Retinal pigment epithelial cell (primary cell): Measurements from ENCODE around the gene CCDC180.

Experiments used
- DNase-seq: peaks from one replicate; pipeline ENCODE4 v3.0.0-alpha.2; 2010; ENCODE audit warnings: low read depth
- H3K4me3 ChIP-seq: 2 replicates; pipeline ENCODE4 v1.5.1; 2011; ENCODE audit warnings: mild to moderate bottlenecking, low read length, control low read depth, moderate library complexity
- TF ChIP-seq, protein P1 (sequence below): conservative IDR thresholded peaks from 2 replicates; pipeline ENCODE4 v1.5.1; 2011; ENCODE audit warnings: low read depth, low read length, control low read depth, inconsistent platforms

Gene CCDC180

DNA sequence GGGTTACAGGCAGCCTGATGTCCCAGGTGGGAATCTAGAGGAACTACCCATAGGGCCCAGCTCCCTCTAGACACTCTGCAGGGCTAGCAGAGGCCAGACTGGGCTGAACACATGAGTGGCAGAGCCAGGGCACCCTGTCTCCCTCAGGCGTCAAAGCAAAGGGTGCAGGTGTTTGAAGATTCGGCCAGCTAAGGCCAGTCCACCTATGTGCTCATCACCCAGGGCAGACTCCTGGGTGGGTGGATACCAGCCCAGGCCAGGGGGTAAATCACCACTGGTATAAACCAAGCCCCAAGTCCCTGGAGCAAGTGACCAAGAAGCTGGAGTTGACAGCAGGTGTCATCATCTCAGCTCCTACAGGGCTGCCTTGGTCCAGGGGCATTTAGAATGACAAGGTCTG lies 3.4 kb downstream of the CCDC180 start:
- TF ChIP-seq, protein P1, sequence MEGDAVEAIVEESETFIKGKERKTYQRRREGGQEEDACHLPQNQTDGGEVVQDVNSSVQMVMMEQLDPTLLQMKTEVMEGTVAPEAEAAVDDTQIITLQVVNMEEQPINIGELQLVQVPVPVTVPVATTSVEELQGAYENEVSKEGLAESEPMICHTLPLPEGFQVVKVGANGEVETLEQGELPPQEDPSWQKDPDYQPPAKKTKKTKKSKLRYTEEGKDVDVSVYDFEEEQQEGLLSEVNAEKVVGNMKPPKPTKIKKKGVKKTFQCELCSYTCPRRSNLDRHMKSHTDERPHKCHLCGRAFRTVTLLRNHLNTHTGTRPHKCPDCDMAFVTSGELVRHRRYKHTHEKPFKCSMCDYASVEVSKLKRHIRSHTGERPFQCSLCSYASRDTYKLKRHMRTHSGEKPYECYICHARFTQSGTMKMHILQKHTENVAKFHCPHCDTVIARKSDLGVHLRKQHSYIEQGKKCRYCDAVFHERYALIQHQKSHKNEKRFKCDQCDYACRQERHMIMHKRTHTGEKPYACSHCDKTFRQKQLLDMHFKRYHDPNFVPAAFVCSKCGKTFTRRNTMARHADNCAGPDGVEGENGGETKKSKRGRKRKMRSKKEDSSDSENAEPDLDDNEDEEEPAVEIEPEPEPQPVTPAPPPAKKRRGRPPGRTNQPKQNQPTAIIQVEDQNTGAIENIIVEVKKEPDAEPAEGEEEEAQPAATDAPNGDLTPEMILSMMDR = no peak
- H3K4me3 ChIP-seq = no peak overlapping the region
- DNase-seq = no peak

DNA sequence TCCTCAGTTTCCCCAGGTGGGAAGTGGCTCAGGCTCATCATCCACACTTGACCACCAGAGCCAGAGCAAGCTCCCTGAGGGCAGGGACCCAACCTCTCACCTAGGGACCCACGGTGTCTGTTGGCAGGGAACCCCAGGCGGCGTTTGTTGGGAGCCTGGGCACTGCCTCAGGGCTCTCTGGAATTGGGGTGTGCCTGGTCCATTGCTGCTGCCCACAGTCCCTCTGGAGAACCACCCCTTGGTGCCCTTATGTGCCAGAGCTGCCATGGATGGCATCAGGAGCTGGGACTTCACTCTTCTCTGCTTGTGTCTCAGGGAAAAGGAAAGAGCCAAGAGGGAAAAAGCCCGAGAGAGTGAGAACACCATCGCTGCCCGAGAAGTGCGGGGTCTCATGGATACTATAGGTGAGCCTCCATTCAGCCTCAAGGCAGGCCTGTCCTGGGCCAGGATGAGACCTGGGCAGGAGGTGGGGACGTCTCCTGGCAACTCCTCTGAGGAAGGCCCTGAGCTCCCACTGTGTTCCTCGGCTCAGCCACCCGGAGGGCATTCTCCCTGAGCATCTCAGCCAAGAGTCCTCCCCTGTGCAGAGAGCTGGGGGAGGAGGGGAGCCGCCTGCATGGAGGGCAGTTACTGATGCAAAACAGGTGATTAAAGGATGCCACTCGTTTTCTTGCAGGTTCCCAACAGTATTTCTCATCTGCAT lies 4.5 kb downstream of the CCDC180 start:
- no peak overlapping the region for H3K4me3 ChIP-seq
- TF ChIP-seq, protein P1 = no peak
- DNase-seq = no peak

GRCh38 chr9:97312556-97312955 lies 5.1 kb downstream of the CCDC180 start:
- DNase-seq = no peak
- H3K4me3 ChIP-seq = no peak overlapping the region

DNA sequence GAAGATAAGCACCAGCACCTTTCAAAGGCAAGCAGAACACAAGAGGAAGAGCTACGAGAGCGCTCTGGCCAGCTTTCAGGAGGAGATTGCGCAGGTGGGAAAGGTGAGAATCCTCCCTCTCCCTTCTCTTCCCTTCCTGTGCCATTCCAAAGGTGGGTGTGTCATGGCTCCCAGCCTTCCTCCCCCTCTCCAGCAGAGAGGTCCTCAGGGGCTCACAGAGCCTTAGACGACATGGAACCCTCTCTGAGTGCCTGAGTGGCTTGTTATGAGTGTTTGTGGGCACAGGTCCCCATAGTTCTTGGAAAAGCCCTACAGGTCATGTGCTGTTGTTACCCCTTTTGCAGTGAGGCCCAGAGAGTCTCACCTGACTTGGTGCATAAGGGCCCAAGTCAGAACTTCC lies 5.8 kb downstream of the CCDC180 start:
- DNase-seq = no peak
- TF ChIP-seq, protein P1 = no peak
- H3K4me3 ChIP-seq = no peak overlapping the region

More at GRCh38 chr9:97312556-97312955, 5.1 kb downstream of the CCDC180 start:
- TF ChIP-seq, protein P1 = no peak

- TF ChIP-seq, protein P1 = no peak
- H3K4me3 ChIP-seq = no peak overlapping the region
- no peak for DNase-seq
These were observed 6.3 kb downstream of the CCDC180 start for GRCh38 chr9:97313746-97314145.

- H3K4me3 ChIP-seq = no peak overlapping the region
- TF ChIP-seq, protein P1 = no peak
- no peak for DNase-seq
These were observed 7.0 kb downstream of the CCDC180 start for GRCh38 chr9:97314503-97314902.

- DNase-seq = no peak
- H3K4me3 ChIP-seq = no peak overlapping the region
- TF ChIP-seq, protein P1 = no peak
These were observed 8.1 kb downstream of the CCDC180 start for GRCh38 chr9:97315550-97315949.
